Daoy (cell line): Measurements from ENCODE around the gene JAKMIP1. TPM values are rescaled to one million over a fixed set of nuclear protein-coding genes. Genes with fewer than 3 reads are reported as not detected.

Experiments
- DNase-seq: peaks from one replicate; pipeline ENCODE4 v3.0.0-alpha.2; 2015; ENCODE audit warnings: low read depth
- total RNA-seq: library from RNA; depleted of rRNA; stranded (reverse); fragments of >200 nt; shearing (Covaris generic); gene quantifications from 2 replicates; pipeline ENCODE4 v1.2.3, GENCODE V29; 2014; rRNA removed

The JAKMIP1 gene
- total RNA-seq = 0.40 and 1.3 TPM in 2 replicates

- peak; percentile 79 for DNase-seq
Observed at GRCh38 chr4:6200011-6200921, at the start of gene JAKMIP1. JAKMIP1 (minus strand) TSS chr4:6200549; CDS start chr4:6112850, 87,699 bp downstream.

- no peak for DNase-seq
Observed at GRCh38 chr4:6248394-6248793, 48.0 kb upstream of the JAKMIP1 start.

GRCh38 chr4:6246170-6246634 lies 45.9 kb upstream of the JAKMIP1 start:
- no peak for DNase-seq

GRCh38 chr4:6245246-6246169 lies 45.2 kb upstream of the JAKMIP1 start:
- DNase-seq = peak; percentile 27

- no peak for DNase-seq
Observed at GRCh38 chr4:6242271-6243029, 42.1 kb upstream of the JAKMIP1 start.

- DNase-seq = no peak
Observed at GRCh38 chr4:6241062-6241845, 40.9 kb upstream of the JAKMIP1 start.

- DNase-seq = no peak
Observed at GRCh38 chr4:6239968-6240367, 39.6 kb upstream of the JAKMIP1 start.

- DNase-seq = no peak
Observed at GRCh38 chr4:6239486-6239885, 39.1 kb upstream of the JAKMIP1 start.

- no peak for DNase-seq
Observed at GRCh38 chr4:6236816-6237390, 36.6 kb upstream of the JAKMIP1 start.

GRCh38 chr4:6235901-6236640 lies 35.7 kb upstream of the JAKMIP1 start:
- DNase-seq = no peak

- DNase-seq = no peak
Observed at GRCh38 chr4:6235012-6235411, 34.7 kb upstream of the JAKMIP1 start.

- no peak for DNase-seq
Observed at GRCh38 chr4:6233929-6234328, 33.6 kb upstream of the JAKMIP1 start.

- no peak for DNase-seq
Observed at GRCh38 chr4:6232836-6233785, 32.8 kb upstream of the JAKMIP1 start.

GRCh38 chr4:6231663-6232165 lies 31.4 kb upstream of the JAKMIP1 start:
- DNase-seq = no peak

- no peak for DNase-seq
Observed at GRCh38 chr4:6230827-6231662, 30.7 kb upstream of the JAKMIP1 start.

- DNase-seq = no peak
Observed at GRCh38 chr4:6230502-6230785, 30.1 kb upstream of the JAKMIP1 start.

GRCh38 chr4:6229671-6230501 lies 29.5 kb upstream of the JAKMIP1 start:
- DNase-seq = no peak
